NT2/D1 (cell line): ENCODE measurements around the gene CSTF1.
"Not testable (repeated sequence)": the region's sequence is repeated elsewhere in the genome, so short reads cannot be mapped to it uniquely, and the experiment has no call there.

ENCODE experiments used
- DNase-seq: peaks from one replicate; pipeline ENCODE4 v3.0.0-alpha.2; 2011; ENCODE audit warnings: low read depth, low spot score
- H3K27me3 ChIP-seq: 2 replicates; pipeline ENCODE4 v1.6.0; 2011; ENCODE audit warnings: mild to moderate bottlenecking; ENCODE audit not compliant: insufficient read length, insufficient read depth
- H3K36me3 ChIP-seq: 2 replicates; pipeline ENCODE4 v1.6.1; 2011; ENCODE audit warnings: mild to moderate bottlenecking, low read length, mixed read lengths; ENCODE audit not compliant: insufficient read depth, insufficient read length
- H3K4me1 ChIP-seq: 2 replicates; pipeline ENCODE4 v1.5.1; 2011; ENCODE audit not compliant: insufficient read depth, insufficient read length
- H3K4me3 ChIP-seq: 2 replicates; pipeline ENCODE4 v1.5.1; 2011; ENCODE audit warnings: low read depth; ENCODE audit not compliant: insufficient read length
- H3K9ac ChIP-seq: 2 replicates; pipeline ENCODE4 v1.6.0; 2011; ENCODE audit warnings: low read depth; ENCODE audit not compliant: insufficient read length
- H3K9me3 ChIP-seq: 2 replicates; pipeline ENCODE4 v1.5.1; 2011; ENCODE audit warnings: mild to moderate bottlenecking, low read length; ENCODE audit not compliant: insufficient read depth
- SUZ12 ChIP-seq: IDR thresholded peaks from 2 replicates; pipeline ENCODE4 v1.6.1; 2011; ENCODE audit not compliant: insufficient read length, insufficient read depth; ENCODE audit errors: extremely low read depth
- YY1 ChIP-seq: IDR thresholded peaks from 2 replicates; pipeline ENCODE4 v1.6.1; 2011; ENCODE audit not compliant: insufficient read length, insufficient read depth
- ZNF274 ChIP-seq: IDR thresholded peaks from 2 replicates; pipeline ENCODE4 v1.6.1; 2011; ENCODE audit warnings: mild to moderate bottlenecking, low read depth, low read length

Gene CSTF1

DNA sequence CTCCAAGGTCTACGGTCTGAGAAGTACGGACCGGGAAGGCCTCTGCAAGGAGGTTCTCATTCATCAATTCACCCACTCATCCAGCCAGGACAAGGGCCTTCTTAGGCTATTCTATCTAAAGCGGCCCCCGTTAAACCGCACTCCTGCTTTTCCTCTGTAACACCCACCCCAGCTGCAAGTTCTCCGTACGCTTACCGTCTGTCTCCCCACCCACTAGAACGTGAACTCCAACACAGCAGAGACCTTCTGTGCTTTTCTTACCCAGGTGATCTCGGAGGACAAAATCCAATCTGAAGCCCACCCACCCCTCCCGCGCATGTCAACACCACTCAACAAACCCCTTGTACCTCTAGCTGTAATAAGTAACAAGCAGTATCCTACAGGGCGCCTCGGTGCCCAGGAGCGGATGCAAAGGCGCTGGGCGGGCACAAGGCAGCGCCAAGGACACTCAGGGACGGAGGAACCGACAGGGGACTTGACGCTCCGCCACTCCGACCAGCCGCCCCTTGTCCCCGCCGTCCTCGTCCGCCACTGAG is 781 bp upstream of the CSTF1 start:
- H3K4me3 ChIP-seq, result peak overlapping the region; percentile 97
- no peaks in the 10 kb centered on the region for H3K9me3 ChIP-seq
- no peak for TF ChIP-seq YY1
- no peak for TF ChIP-seq ZNF274
- TF ChIP-seq SUZ12, result no peak
- peaks cover 69% of the 10 kb centered on the region for H3K36me3 ChIP-seq
- no peaks in the 10 kb centered on the region for H3K27me3 ChIP-seq
- H3K9ac ChIP-seq, result peak overlapping the region; percentile 90
- peaks cover 2% of the 10 kb centered on the region for H3K4me1 ChIP-seq
- DNase-seq, result no peak

- peaks cover 70% of the 10 kb centered on the region for H3K36me3 ChIP-seq
- DNase-seq, result no peak
Observed at GRCh38 chr20:56392881-56393482, 537 bp downstream of the CSTF1 start.

GRCh38 chr20:56393653-56394052 is 1.2 kb downstream of the CSTF1 start:
- Histone ChIP-seq H3K9me3 (no peaks in the 10 kb centered on the region), H3K4me3 (peak overlapping the region; percentile 97), H3K27me3 (no peaks in the 10 kb centered on the region), H3K9ac (peak overlapping the region; percentile 95), H3K36me3 (peaks cover 71% of the 10 kb centered on the region), H3K4me1 (no peaks in the 10 kb centered on the region)
- no peak for DNase-seq
- TF ChIP-seq YY1 (no peak), SUZ12 (no peak), ZNF274 (no peak)

More at GRCh38 chr20:56392881-56393482, 537 bp downstream of the CSTF1 start:
- H3K9ac ChIP-seq, result peak overlapping the region; percentile 95
- no peaks in the 10 kb centered on the region for H3K27me3 ChIP-seq
- TF ChIP-seq ZNF274 (no peak), YY1 (no peak), SUZ12 (no peak)
- no peaks in the 10 kb centered on the region for H3K9me3 ChIP-seq
- peaks cover 2% of the 10 kb centered on the region for H3K4me1 ChIP-seq
- H3K4me3 ChIP-seq, result peak overlapping the region; percentile 97

- TF ChIP-seq YY1 (no peak), SUZ12 (no peak), ZNF274 (no peak)
- Histone ChIP-seq H3K9me3 (no peaks in the 10 kb centered on the region), H3K9ac (no peak overlapping the region), H3K4me3 (no peak overlapping the region), H3K36me3 (peaks cover 71% of the 10 kb centered on the region), H3K4me1 (no peaks in the 10 kb centered on the region), H3K27me3 (no peaks in the 10 kb centered on the region)
- no peak for DNase-seq
Observed at GRCh38 chr20:56395166-56395565, 2.7 kb downstream of the CSTF1 start.

- no peaks in the 10 kb centered on the region for H3K27me3 ChIP-seq
- no peak overlapping the region for H3K4me3 ChIP-seq
- H3K36me3 ChIP-seq, result peaks cover 90% of the 10 kb centered on the region
- no peaks in the 10 kb centered on the region for H3K4me1 ChIP-seq
- DNase-seq, result peak; percentile 56
- no peaks in the 10 kb centered on the region for H3K9me3 ChIP-seq
- no peak overlapping the region for H3K9ac ChIP-seq
- TF ChIP-seq ZNF274, result no peak
- TF ChIP-seq YY1, result no peak
- TF ChIP-seq SUZ12, result no peak
Observed at GRCh38 chr20:56400001-56400640, 7.7 kb downstream of the CSTF1 start.

GRCh38 chr20:56403465-56403864 is 11.0 kb downstream of the CSTF1 start:
- TF ChIP-seq YY1, result no peak
- TF ChIP-seq ZNF274, result no peak
- TF ChIP-seq SUZ12, result no peak
- no peaks in the 10 kb centered on the region for H3K9me3 ChIP-seq
- no peaks in the 10 kb centered on the region for H3K27me3 ChIP-seq
- no peaks in the 10 kb centered on the region for H3K4me1 ChIP-seq
- H3K4me3 ChIP-seq, result no peak overlapping the region
- H3K9ac ChIP-seq, result no peak overlapping the region
- DNase-seq, result no peak
- peaks cover 85% of the 10 kb centered on the region for H3K36me3 ChIP-seq

DNA sequence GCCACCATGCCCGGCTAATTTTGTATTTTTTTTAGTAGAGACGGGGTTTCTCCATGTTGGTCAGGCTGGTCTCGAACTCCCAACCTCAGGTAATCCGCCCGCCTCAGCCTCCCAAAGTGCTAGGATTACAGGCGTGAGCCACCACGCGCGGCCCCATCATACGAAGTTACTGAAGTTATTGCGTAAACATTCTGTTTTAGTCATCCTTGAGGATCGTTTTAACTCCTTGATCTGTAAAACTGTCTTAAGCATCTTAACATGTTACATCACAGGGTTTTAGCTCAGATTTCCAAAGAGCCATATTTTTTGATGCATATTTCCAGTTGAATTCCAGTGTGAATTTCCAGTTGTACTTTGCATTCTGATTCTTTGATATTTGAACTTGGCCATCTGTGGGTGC is 12.9 kb downstream of the CSTF1 start:
- H3K9me3 ChIP-seq, H3K9ac ChIP-seq, H3K4me3 ChIP-seq, H3K4me1 ChIP-seq, H3K27me3 ChIP-seq, DNase-seq: not testable (repeated sequence)
- peaks cover 85% of the 10 kb centered on the region for H3K36me3 ChIP-seq
